Activated CD8-positive, alpha-beta memory T cell treated with anti-CD3 and anti-CD28 coated beads, Interleukin-2, amount 50 U/mL, for 1 hour (primary cell): ENCODE data around the gene SNAP47.

ENCODE experiments used
- DNase-seq: peaks from one replicate; pipeline ENCODE4 v3.0.0-alpha.2; 2020; ENCODE audit errors: extremely low read depth

Gene SNAP47

GRCh38 chr1:227731696-227732585 is 3.3 kb upstream of the SNAP47 start:
- no peak for DNase-seq

- no peak for DNase-seq
Observed at GRCh38 chr1:227732586-227733308, 2.5 kb upstream of the SNAP47 start.

- DNase-seq = no peak
Observed at GRCh38 chr1:227733309-227733705, 1.9 kb upstream of the SNAP47 start.

GRCh38 chr1:227733751-227734545 is 1.3 kb upstream of the SNAP47 start:
- DNase-seq = no peak

GRCh38 chr1:227734546-227734855 is 734 bp upstream of the SNAP47 start:
- no peak for DNase-seq

GRCh38 chr1:227735539-227736285 is 477 bp downstream of the SNAP47 start:
- DNase-seq = no peak

- DNase-seq = no peak
Observed at GRCh38 chr1:227736814-227737432, 1.7 kb downstream of the SNAP47 start.

- no peak for DNase-seq
Observed at GRCh38 chr1:227738820-227739219, 3.6 kb downstream of the SNAP47 start.

GRCh38 chr1:227739636-227740035 is 4.4 kb downstream of the SNAP47 start:
- DNase-seq = no peak

GRCh38 chr1:227740401-227740960 is 5.2 kb downstream of the SNAP47 start:
- no peak for DNase-seq

- DNase-seq = no peak
Observed at GRCh38 chr1:227741166-227741870, 6.1 kb downstream of the SNAP47 start.

- no peak for DNase-seq
Observed at GRCh38 chr1:227742738-227743715, 7.8 kb downstream of the SNAP47 start.

GRCh38 chr1:227744668-227745067 is 9.4 kb downstream of the SNAP47 start:
- no peak for DNase-seq

- DNase-seq = no peak
Observed at GRCh38 chr1:227745568-227746265, 10.5 kb downstream of the SNAP47 start.

GRCh38 chr1:227746676-227747075 is 11.4 kb downstream of the SNAP47 start:
- no peak for DNase-seq

GRCh38 chr1:227747382-227747781 is 12.1 kb downstream of the SNAP47 start:
- DNase-seq = no peak

- no peak for DNase-seq
Observed at GRCh38 chr1:227747948-227748495, 12.8 kb downstream of the SNAP47 start.
